BJ (cell line): ENCODE data around the gene HIVEP3. TPM values are rescaled to one million over a fixed set of nuclear protein-coding genes. Genes with fewer than 3 reads are reported as not detected.

Experiments used
- CTCF ChIA-PET: fragments of 350-600 bp; formaldehyde crosslinking; extraction: SDS; loops from one replicate; lab custom pipeline; 2021; ENCODE audit warnings: antibody characterized with exemption, inconsistent platforms; lab: Yijun Ruan, JAX
- POLR2A ChIA-PET: fragments of 300-600 bp; sonication (Branson Sonifier 250); formaldehyde crosslinking; extraction: SDS; loops from one replicate; lab custom pipeline; 2021; ENCODE audit warnings: antibody characterized with exemption; lab: Charles Lee
- DNase-seq: peaks from one replicate; pipeline ENCODE4 v3.0.0-alpha.2; 2011; ENCODE audit warnings: low read depth
- H3K27me3 ChIP-seq: 2 replicates; pipeline ENCODE4 v1.6.0; 2011; ENCODE audit warnings: low read length; ENCODE audit not compliant: control insufficient read depth, insufficient read depth
- H3K36me3 ChIP-seq: 2 replicates; pipeline ENCODE4 v1.5.1; 2011; ENCODE audit warnings: low read length; ENCODE audit not compliant: control insufficient read depth, insufficient read depth
- H3K4me3 ChIP-seq: 2 replicates; pipeline ENCODE4 v1.5.1; 2011; ENCODE audit warnings: low read depth, mild to moderate bottlenecking, control low read depth, low read length
- polyA plus RNA-seq: library from polyadenylated mRNA; depleted of rRNA; stranded (reverse); fragments of >200 nt; gene quantifications from 2 replicates; pipeline ENCODE4 v1.2.3, GENCODE V29; 2011
- TF ChIP-seq, protein P1 (sequence below): IDR thresholded peaks from 2 replicates; pipeline ENCODE4 v1.5.1; 2011; ENCODE audit warnings: low read depth, mild to moderate bottlenecking, control low read depth, inconsistent platforms, low read length, moderate library complexity; ENCODE audit not compliant: insufficient read depth

HIVEP3 gene
- polyA plus RNA-seq, 1 experiment, result 4.0 TPM

DNA sequence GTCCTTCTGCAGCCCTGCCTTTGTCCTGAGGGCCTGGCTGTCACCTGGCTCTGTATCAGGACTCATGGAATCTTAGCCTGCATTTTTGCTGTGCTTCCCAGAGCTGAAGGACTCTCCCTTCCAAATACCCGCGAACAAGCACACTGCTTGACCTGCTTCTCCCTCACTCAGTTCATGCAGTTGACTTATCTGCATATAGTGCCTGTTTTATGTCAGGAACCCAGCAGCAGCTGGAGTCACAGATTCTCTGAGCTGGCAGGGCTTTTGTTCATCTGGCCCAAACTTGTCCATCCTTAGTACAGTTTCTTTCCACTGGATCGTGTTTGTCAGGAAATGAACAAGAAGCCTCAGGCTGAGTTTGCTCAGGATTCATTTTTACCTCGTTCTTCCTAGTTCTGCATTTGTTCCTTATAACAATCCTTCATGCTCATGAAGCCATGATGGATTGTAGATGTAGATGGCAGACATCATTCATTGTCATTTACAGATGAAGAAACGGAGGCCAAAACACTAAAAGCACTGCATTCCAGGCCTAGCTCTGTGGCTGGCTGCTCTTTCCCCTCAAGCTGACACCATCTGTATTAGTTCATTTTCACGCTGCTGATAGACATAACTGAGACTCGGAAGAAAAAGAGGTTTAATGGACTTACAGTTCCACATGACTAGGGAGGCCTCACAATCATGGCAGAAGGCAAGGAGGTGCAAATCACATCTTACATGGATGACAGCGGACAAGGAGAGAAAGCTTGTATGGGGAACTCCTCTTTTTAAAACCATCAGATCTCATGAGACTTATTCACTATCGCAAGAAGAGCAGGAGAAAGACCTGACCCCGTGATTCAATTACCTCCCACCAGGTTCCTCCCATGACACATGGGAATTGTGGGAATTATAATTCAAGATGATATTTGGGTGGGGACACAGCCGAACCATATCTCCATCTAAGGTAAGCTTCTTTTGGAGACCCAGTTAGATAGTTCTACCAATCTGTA, 150.9 kb downstream of the HIVEP3 start:
- TF ChIP-seq, protein P1, sequence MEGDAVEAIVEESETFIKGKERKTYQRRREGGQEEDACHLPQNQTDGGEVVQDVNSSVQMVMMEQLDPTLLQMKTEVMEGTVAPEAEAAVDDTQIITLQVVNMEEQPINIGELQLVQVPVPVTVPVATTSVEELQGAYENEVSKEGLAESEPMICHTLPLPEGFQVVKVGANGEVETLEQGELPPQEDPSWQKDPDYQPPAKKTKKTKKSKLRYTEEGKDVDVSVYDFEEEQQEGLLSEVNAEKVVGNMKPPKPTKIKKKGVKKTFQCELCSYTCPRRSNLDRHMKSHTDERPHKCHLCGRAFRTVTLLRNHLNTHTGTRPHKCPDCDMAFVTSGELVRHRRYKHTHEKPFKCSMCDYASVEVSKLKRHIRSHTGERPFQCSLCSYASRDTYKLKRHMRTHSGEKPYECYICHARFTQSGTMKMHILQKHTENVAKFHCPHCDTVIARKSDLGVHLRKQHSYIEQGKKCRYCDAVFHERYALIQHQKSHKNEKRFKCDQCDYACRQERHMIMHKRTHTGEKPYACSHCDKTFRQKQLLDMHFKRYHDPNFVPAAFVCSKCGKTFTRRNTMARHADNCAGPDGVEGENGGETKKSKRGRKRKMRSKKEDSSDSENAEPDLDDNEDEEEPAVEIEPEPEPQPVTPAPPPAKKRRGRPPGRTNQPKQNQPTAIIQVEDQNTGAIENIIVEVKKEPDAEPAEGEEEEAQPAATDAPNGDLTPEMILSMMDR, result no peak
- H3K27me3 ChIP-seq, result no peaks in the 10 kb centered on the region; the same call in 1 of the 2 replicates
- no peak for DNase-seq
- H3K4me3 ChIP-seq, result no peak overlapping the region
- no peaks in the 10 kb centered on the region for H3K36me3 ChIP-seq
- CTCF ChIA-PET, result interaction anchor here (0.6 to 1.8 kb wide), 3 partner anchors 194 to 764 kb away, joined by 3 to 5 read pairs (median 4); no protein-coding TSS in a partner anchor
- POLR2A ChIA-PET, result interaction anchor here (0.6 kb wide), 1 partner anchor 9 kb away, joined by 9 read pairs; no protein-coding TSS in a partner anchor

DNA sequence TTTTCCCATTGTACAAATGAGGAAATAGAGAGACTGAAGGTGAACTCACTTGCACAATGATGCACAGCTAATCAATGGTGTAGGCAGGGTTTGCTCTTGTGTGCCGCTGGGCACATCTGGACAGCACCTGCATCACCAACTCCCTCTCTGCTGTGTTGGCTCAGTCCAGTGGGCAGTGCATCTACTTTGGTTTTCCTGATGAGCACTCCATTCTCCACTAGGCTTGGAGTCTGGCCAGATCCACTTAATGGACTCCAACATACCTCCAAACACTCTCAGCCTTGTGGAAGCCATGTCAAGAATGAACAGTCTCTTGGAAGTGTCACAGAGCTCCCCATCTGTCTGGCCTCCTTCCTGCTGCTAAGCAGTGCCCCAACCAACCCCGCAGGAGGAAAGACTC, 152.2 kb downstream of the HIVEP3 start:
- Histone ChIP-seq H3K36me3 (no peaks in the 10 kb centered on the region), H3K4me3 (no peak overlapping the region), H3K27me3 (no peaks in the 10 kb centered on the region; the same call in 1 of the 2 replicates)
- DNase-seq, result no peak
- ChIA-PET CTCF (interaction anchor here (0.8 to 1.4 kb wide), 2 partner anchors 18 to 192 kb away, joined by 3 to 4 read pairs; no protein-coding TSS in a partner anchor), POLR2A (no interaction called here)
- TF ChIP-seq, protein P1, result no peak

DNA sequence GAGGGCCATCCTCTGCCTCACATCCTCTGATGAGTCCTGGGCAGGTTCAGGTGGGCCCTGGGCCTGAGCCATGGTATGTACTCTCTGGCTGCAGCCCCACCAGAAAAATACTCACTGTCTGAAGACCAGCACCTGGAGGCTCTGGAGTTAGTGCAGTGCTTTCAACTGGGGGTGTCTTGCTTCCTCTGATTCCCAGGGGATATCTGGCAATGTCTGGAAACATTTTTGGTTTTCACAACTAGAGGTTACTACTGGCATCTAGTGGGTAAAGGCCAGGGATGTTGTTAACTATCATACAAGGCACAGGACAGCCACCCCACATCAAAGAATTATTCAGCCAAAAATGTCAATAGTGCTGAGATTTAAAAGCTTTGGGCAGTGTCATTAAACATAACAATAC, 152.7 kb downstream of the HIVEP3 start:
- Histone ChIP-seq H3K4me3 (no peak overlapping the region), H3K36me3 (no peaks in the 10 kb centered on the region), H3K27me3 (no peaks in the 10 kb centered on the region; the same call in 1 of the 2 replicates)
- TF ChIP-seq, protein P1, result no peak
- POLR2A ChIA-PET, result no interaction called here
- CTCF ChIA-PET, result interaction anchor here (0.8 kb wide), 1 partner anchor 19 kb away, joined by 3 read pairs; no protein-coding TSS in a partner anchor
- DNase-seq, result no peak

DNA sequence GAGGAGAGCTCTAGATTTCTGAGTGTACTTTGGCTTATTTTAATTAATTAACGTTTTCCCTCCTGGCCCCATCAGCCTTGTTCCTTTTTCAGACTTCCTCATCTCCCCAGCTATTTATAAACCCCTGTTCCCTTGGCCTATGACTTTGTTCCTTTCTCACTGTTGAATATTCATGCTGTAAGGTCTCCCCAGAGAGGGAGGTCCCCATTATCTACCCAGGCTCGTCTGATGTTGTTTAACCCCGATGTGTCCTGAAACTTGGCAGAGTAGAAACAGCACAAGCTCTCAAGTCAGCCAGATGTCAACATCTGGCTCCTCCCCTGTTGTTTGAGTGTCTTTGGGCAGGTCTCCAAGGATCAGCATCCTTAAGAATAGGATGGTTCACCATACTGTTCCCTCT, 153.6 kb downstream of the HIVEP3 start:
- no peaks in the 10 kb centered on the region; the same call in 1 of the 2 replicates for H3K27me3 ChIP-seq
- POLR2A ChIA-PET, result no interaction called here
- no peaks in the 10 kb centered on the region for H3K36me3 ChIP-seq
- no peak for DNase-seq
- TF ChIP-seq, protein P1, result no peak
- H3K4me3 ChIP-seq, result no peak overlapping the region
- CTCF ChIA-PET, result no interaction called here

DNA sequence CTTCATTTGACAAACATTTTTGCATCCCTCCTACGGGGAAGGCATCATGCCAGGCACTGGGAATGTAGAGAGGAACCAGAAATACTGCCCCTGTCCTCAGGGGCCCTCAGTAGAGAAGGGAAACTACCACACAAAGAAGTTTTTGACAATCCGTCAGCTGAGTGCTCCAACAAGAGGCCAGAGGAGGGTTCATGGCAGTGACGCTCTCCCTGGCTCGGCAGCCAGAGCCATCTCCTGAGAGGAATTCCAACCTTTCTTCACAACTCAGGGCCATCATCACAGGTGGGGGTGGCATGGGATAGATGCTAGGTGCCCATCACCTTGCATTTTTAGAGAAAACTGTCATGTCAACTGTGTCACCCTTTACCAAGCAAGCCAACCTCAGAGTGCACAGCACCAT, 154.1 kb downstream of the HIVEP3 start:
- CTCF ChIA-PET, result no interaction called here
- Histone ChIP-seq H3K36me3 (no peaks in the 10 kb centered on the region), H3K27me3 (no peaks in the 10 kb centered on the region; the same call in 1 of the 2 replicates), H3K4me3 (no peak overlapping the region)
- no peak for DNase-seq
- POLR2A ChIA-PET, result no interaction called here
- TF ChIP-seq, protein P1, result no peak
